ENCODE measurements around the gene CCDC80.

Gene CCDC80

GRCh38 chr3:112640276-112640929 lies 540 bp downstream of the CCDC80 start:
- peak overlapping the region in 3 of 11 experiments; percentile 17 to 65 (median 49); a peak in 4 of 22 replicates for H3K4me2 ChIP-seq
- no peaks in the 10 kb centered on the region for H4K20me1 ChIP-seq
- peak overlapping the region in 1 of 11 experiments; percentile 13; a peak in 2 of 22 replicates for H3K9ac ChIP-seq
- H3K4me1 ChIP-seq = peaks cover 0 to 17% (median 0%) of the 10 kb centered on the region in 10 experiments; a peak in 5 of 20 replicates
- peaks cover 0 to 6% (median 0%) of the 10 kb centered on the region in 11 experiments; a peak in 2 of 22 replicates for H3K27me3 ChIP-seq
- H3K27ac ChIP-seq = no peak overlapping the region
- H3K36me3 ChIP-seq = no peaks in the 10 kb centered on the region
- no peak overlapping the region for H3K4me3 ChIP-seq
- no peaks in the 10 kb centered on the region for H3K9me3 ChIP-seq (replicated peaks in 1 of 11)
- TF ChIP-seq Cebpa-rat (IDR thresholded peaks at IDR 0.05) = no peak

GRCh38 chr3:112639455-112640225 lies 1.3 kb downstream of the CCDC80 start:
- no peak overlapping the region; a peak in 1 of 22 replicates for H3K9ac ChIP-seq
- H4K20me1 ChIP-seq = no peaks in the 10 kb centered on the region
- H3K36me3 ChIP-seq = no peaks in the 10 kb centered on the region
- H3K4me3 ChIP-seq = no peak overlapping the region
- H3K4me2 ChIP-seq = peak overlapping the region in 2 of 11 experiments; percentile 49 to 65; a peak in 1 of 22 replicates
- peaks cover 0 to 17% (median 0%) of the 10 kb centered on the region in 10 experiments; a peak in 5 of 20 replicates for H3K4me1 ChIP-seq
- peaks cover 0 to 6% (median 0%) of the 10 kb centered on the region in 11 experiments; a peak in 2 of 22 replicates for H3K27me3 ChIP-seq
- H3K27ac ChIP-seq = no peak overlapping the region
- no peak for TF ChIP-seq Cebpa-rat (IDR thresholded peaks at IDR 0.05)
- no peaks in the 10 kb centered on the region for H3K9me3 ChIP-seq (replicated peaks in 1 of 11)

DNA sequence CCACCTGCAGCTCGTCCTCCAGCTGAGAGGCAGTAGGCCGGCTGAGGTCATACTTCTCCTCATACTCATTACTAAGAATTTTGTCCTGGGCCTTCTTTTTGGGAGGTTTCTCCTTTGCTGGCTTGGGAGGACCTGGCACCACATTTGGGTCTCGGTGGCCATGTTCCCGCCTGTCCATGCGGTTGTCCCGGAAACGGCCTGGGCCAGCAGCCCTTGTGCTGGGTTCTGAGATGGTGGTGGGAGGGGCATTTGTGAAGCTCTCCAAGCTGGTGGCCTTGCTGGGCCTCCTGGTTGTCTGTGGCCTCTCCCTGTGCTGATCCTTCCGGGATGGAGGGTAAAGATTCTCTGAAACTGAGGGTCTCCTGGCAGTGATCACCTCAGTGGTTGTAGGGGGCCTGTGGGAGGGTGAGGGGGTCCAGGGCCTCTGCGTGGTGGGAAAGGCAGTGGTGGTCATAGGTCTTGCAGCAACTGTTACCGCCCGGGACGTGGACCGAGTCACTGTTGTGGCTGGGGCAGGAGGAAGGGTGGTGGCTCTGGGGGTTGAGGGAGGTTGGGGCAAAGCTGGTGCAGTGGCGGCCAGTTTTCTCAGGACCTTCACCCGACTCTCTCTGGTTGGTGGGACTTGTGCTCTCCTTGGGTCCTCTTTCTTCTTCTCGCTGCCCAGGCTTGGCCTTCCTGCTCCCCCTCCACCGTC lies 2.5 kb downstream of the CCDC80 start:
- Histone ChIP-seq H3K4me1 (peaks cover 0 to 19% (median 0%) of the 10 kb centered on the region in 10 experiments; a peak in 6 of 20 replicates), H3K4me2 (no peak overlapping the region)

GRCh38 chr3:112637700-112638099 lies 3.2 kb downstream of the CCDC80 start:
- peaks cover 0 to 27% (median 0%) of the 10 kb centered on the region in 10 experiments; a peak in 6 of 20 replicates for H3K4me1 ChIP-seq
- H3K36me3 ChIP-seq = no peaks in the 10 kb centered on the region
- no peak for TF ChIP-seq Cebpa-rat (IDR thresholded peaks at IDR 0.05)
- no peak overlapping the region for H3K9ac ChIP-seq
- no peaks in the 10 kb centered on the region for H3K9me3 ChIP-seq (replicated peaks in 1 of 11)
- H3K4me3 ChIP-seq = no peak overlapping the region
- no peak overlapping the region for H3K27ac ChIP-seq
- peaks cover 0 to 6% (median 0%) of the 10 kb centered on the region in 11 experiments; a peak in 2 of 22 replicates for H3K27me3 ChIP-seq
- H3K4me2 ChIP-seq = no peak overlapping the region
- H4K20me1 ChIP-seq = no peaks in the 10 kb centered on the region

More for the DNA sequence above, 2.5 kb downstream of the CCDC80 start:
- H3K27me3 ChIP-seq = peaks cover 0 to 6% (median 0%) of the 10 kb centered on the region in 11 experiments; a peak in 2 of 22 replicates
- no peak overlapping the region for H3K4me3 ChIP-seq
- H4K20me1 ChIP-seq = no peaks in the 10 kb centered on the region
- H3K9me3 ChIP-seq (replicated peaks in 1 of 11) = no peaks in the 10 kb centered on the region
- no peaks in the 10 kb centered on the region for H3K36me3 ChIP-seq
- no peak for TF ChIP-seq Cebpa-rat (IDR thresholded peaks at IDR 0.05)
- no peak overlapping the region for H3K9ac ChIP-seq
- H3K27ac ChIP-seq = no peak overlapping the region

GRCh38 chr3:112635674-112636073 lies 5.3 kb downstream of the CCDC80 start:
- H3K9ac ChIP-seq = no peak overlapping the region
- no peaks in the 10 kb centered on the region for H3K36me3 ChIP-seq
- H3K4me2 ChIP-seq = no peak overlapping the region
- no peaks in the 10 kb centered on the region for H3K9me3 ChIP-seq (replicated peaks in 1 of 11)
- no peak overlapping the region for H3K4me3 ChIP-seq
- no peak for TF ChIP-seq Cebpa-rat (IDR thresholded peaks at IDR 0.05)
- no peaks in the 10 kb centered on the region for H4K20me1 ChIP-seq
- H3K27ac ChIP-seq = no peak overlapping the region
- peaks cover 0 to 6% (median 0%) of the 10 kb centered on the region in 11 experiments; a peak in 2 of 22 replicates for H3K27me3 ChIP-seq
- peaks cover 0 to 21% (median 0%) of the 10 kb centered on the region in 10 experiments; a peak in 6 of 20 replicates for H3K4me1 ChIP-seq

DNA sequence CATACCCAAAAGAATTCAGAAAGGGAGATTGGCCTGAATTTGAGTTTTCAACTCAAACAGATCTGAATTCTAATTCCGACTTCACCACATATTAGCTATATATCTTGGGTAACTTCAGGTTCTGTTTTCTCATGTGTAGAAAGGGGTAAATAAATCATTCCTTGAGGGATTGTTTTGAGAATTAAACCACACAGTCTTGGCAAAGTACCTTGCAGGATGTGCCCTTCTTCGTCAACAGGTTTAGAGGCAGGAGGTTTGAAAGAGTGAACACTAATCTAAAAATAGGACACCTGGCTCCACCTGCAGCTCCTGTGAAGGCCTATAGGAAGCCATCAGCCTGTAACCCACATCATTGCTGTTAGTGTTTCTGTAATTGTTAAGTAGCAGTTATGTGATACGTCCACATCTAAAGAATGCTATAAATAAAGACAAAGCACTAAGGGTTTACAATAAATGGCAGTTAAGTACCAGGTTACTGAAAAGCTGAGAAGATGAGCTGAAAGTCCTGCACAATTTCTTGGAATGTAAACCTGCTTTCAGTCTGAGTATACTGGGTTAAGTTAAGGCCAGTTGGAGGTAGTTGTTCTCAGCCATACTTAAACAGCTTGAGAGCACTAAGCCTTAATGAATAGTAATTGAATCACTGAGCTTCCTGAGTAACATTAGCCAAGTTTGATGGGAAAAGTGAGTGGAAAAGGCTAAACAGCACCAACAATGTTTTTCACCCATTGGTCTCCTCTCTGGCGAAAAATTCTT lies 6.0 kb downstream of the CCDC80 start:
- Histone ChIP-seq H3K9me3 (replicated peaks in 1 of 11) (no peaks in the 10 kb centered on the region), H3K4me1 (peaks cover 0 to 14% (median 0%) of the 10 kb centered on the region in 10 experiments; a peak in 6 of 20 replicates), H4K20me1 (no peaks in the 10 kb centered on the region), H3K36me3 (no peaks in the 10 kb centered on the region), H3K4me2 (no peak overlapping the region), H3K4me3 (no peak overlapping the region), H3K27me3 (peaks cover 0 to 2% (median 0%) of the 10 kb centered on the region in 11 experiments; a peak in 2 of 22 replicates), H3K27ac (no peak overlapping the region), H3K9ac (no peak overlapping the region)
- TF ChIP-seq Cebpa-rat (IDR thresholded peaks at IDR 0.05) = no peak

- Histone ChIP-seq H3K9ac (no peak overlapping the region), H3K27ac (no peak overlapping the region), H3K4me1 (peaks cover 0 to 14% (median 0%) of the 10 kb centered on the region in 10 experiments; a peak in 6 of 20 replicates), H3K9me3 (replicated peaks in 1 of 11) (no peaks in the 10 kb centered on the region), H3K4me2 (peak overlapping the region in 3 of 11 experiments; percentile 12 to 38 (median 16); a peak in 3 of 22 replicates), H3K27me3 (no peaks in the 10 kb centered on the region), H3K36me3 (no peaks in the 10 kb centered on the region), H3K4me3 (no peak overlapping the region), H4K20me1 (no peaks in the 10 kb centered on the region)
- no peak for TF ChIP-seq Cebpa-rat (IDR thresholded peaks at IDR 0.05)
These were observed 7.2 kb downstream of the CCDC80 start for GRCh38 chr3:112633757-112634156.

DNA sequence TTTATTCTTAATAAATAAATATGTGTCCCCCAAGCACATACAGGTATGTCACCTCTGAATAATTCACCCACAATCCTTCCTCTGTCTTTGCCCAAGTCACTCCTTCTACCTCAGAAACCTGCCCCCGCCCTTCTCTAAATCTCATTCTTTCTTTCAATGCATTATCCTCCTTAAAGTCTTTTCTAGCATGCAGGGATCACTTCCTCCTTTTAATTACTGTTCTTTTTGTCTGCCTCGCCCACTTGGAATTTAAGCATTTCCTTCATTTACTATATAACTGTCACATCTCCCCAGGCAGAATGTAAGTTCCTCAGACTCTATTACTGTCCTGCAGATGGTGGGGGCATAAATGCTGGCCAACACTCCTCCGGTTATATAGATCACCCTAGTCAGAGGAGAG lies 7.8 kb downstream of the CCDC80 start:
- H3K4me2 ChIP-seq = peak overlapping the region in 3 of 11 experiments; percentile 12 to 38 (median 16); a peak in 5 of 22 replicates
- no peaks in the 10 kb centered on the region for H4K20me1 ChIP-seq
- H3K4me1 ChIP-seq = peaks cover 0 to 14% (median 0%) of the 10 kb centered on the region in 10 experiments; a peak in 6 of 20 replicates
- H3K9ac ChIP-seq = no peak overlapping the region
- no peak overlapping the region for H3K27ac ChIP-seq
- H3K27me3 ChIP-seq = no peaks in the 10 kb centered on the region
- no peak for TF ChIP-seq Cebpa-rat (IDR thresholded peaks at IDR 0.05)
- no peak overlapping the region for H3K4me3 ChIP-seq
- H3K36me3 ChIP-seq = no peaks in the 10 kb centered on the region
- no peaks in the 10 kb centered on the region for H3K9me3 ChIP-seq (replicated peaks in 1 of 11)

Measured in BLaER1 treated with 17β-estradiol and CSF1 and Interleukin-3, amounts not matched to agents 10 nM and 100 nM (cell line).